ENCODE results near the gene HS1BP3. TPM values are rescaled to one million over a fixed set of nuclear protein-coding genes. Genes with fewer than 3 reads are reported as not detected.
A peak's percentile ranks its signal among the peaks of the same experiment; 100 is the strongest.

The HS1BP3 gene
- total RNA-seq, 2 experiments from 2014 or later: 13.8 to 14.8 TPM

DNA sequence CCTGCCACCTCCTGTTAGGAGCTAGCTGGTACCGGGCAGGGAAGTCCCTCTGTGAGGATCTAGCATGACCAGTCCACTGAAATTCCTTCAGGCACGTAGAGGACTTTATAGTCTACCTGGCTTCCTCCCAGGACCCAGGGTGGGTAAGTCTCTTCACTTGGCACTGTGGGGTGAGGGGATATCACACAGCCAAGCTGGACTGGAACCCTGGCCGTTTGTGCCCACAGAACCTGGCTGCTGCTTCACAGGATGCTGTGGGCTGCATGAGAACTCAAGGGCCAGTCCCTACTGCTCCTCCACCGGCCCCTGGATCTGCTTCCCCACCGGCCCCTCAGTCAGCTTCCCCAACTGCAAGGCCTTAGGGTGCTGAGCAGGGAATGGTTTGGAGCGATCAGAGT is 35.8 kb downstream of the HS1BP3 start:
- DNase-seq (no peak), ATAC-seq (ENCODE audit: low read depth) (no peak)
- Mint-ChIP-seq H3K4me1 (no peaks in the 10 kb centered on the region), H3K27ac (no peak overlapping the region), H3K27me3 (peaks cover 3% of the 10 kb centered on the region), H3K36me3 (no peaks in the 10 kb centered on the region), H3K4me3 (no peak overlapping the region), H3K9me3 (no peaks in the 10 kb centered on the region)
- POLR2A ChIA-PET: no interaction called here

- ATAC-seq (ENCODE audit: low read depth): no peak
- no peaks in the 10 kb centered on the region for H3K36me3 Mint-ChIP-seq
- H3K9me3 Mint-ChIP-seq: no peaks in the 10 kb centered on the region
- no peaks in the 10 kb centered on the region for H3K4me1 Mint-ChIP-seq
- peaks cover 3% of the 10 kb centered on the region for H3K27me3 Mint-ChIP-seq
- H3K27ac Mint-ChIP-seq: no peak overlapping the region
- POLR2A ChIA-PET: no interaction called here
- no peak for DNase-seq
- no peak overlapping the region for H3K4me3 Mint-ChIP-seq
Measured at GRCh38 chr2:20614201-20615067, 36.5 kb downstream of the HS1BP3 start.

DNA sequence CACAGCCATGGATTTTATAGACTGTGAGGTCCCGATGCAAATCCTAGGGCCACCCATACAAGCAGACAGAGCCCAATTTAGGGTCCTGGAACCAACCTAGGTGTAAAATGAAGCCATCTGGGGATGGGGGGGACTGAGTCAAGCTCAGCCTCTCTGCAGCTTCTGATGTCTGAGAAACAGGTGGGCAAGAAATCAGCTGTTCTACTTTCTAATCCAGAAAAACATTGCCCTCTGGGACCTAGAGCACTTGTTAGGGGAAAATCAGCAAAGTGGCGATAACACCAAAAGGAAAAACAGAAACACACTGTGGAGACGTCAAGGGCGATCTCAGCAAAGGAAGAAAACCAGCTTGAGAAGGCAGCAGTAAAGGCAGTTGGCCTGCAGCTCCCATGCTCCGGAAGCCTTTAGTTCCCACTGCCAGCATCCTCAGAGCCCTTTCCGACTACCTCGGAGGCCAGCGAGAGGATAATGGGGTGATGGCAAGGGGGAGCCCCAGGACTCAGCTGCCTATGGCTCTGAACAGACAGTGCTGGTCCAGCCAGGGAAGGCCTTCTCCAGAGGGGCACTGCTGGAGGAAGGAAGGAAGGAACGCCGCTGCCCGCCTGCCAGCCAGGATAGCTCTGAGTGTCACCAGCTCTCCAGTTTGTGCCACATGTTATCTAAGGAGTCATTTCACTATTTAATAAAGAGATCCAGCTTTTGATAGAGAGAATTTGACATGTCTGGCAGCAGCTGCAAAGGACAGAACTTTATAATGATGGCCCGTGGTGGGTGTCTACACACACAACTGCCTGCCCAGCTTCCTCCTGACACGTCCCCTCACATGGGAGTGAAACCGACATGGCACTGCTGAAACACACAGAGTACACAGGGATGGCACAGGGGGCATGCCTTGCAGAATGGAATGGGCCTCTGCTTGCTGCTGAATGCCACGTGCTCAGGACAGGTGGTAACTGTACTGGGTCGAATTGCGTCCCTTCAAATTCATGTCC is 37.7 kb downstream of the HS1BP3 start:
- Mint-ChIP-seq H3K36me3 (no peaks in the 10 kb centered on the region), H3K27ac (no peak overlapping the region), H3K4me1 (no peaks in the 10 kb centered on the region), H3K9me3 (no peaks in the 10 kb centered on the region), H3K4me3 (no peak overlapping the region), H3K27me3 (peaks cover 3% of the 10 kb centered on the region)
- no peak for DNase-seq
- ATAC-seq (ENCODE audit: low read depth): no peak
- POLR2A ChIA-PET: interaction anchor here (0.6 kb wide), 1 partner anchor 141 kb away, joined by 6 read pairs; no protein-coding TSS in a partner anchor

- no peak overlapping the region for H3K27ac Mint-ChIP-seq
- DNase-seq (no peak), ATAC-seq (ENCODE audit: low read depth) (no peak)
- peaks cover 3% of the 10 kb centered on the region for H3K27me3 Mint-ChIP-seq
- no peaks in the 10 kb centered on the region for H3K36me3 Mint-ChIP-seq
- H3K4me3 Mint-ChIP-seq: no peak overlapping the region
- H3K4me1 Mint-ChIP-seq: no peaks in the 10 kb centered on the region
- H3K9me3 Mint-ChIP-seq: no peaks in the 10 kb centered on the region
- POLR2A ChIA-PET: no interaction called here
Measured at GRCh38 chr2:20611844-20612356, 39.0 kb downstream of the HS1BP3 start.

GRCh38 chr2:20611077-20611843 is 39.6 kb downstream of the HS1BP3 start:
- ATAC-seq (ENCODE audit: low read depth): no peak
- Mint-ChIP-seq H3K36me3 (no peaks in the 10 kb centered on the region), H3K4me3 (no peak overlapping the region), H3K4me1 (no peaks in the 10 kb centered on the region), H3K9me3 (no peaks in the 10 kb centered on the region), H3K27me3 (peaks cover 5% of the 10 kb centered on the region), H3K27ac (peak overlapping the region; percentile 42)
- no peak for DNase-seq
- POLR2A ChIA-PET: no interaction called here

DNA sequence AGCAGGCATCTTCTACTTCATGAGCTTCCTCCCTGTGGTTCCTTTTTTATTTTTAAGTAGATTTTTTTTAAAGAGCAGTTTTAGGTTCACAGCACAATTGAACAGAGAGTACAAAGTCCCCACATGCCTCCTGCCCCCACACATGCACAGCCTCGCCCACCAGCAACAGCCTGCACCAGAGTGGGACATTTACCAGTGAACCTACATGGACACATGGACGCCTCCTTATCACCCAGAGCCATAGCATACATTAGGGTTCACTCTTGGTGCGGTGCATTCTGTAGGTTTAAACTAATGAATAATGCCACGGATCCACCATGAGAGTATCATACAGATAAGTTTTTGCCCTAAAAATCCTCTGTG is 40.9 kb downstream of the HS1BP3 start:
- DNase-seq: no peak
- Mint-ChIP-seq H3K4me1 (no peaks in the 10 kb centered on the region), H3K36me3 (no peaks in the 10 kb centered on the region), H3K9me3 (no peaks in the 10 kb centered on the region), H3K27ac (no peak overlapping the region), H3K27me3 (peaks cover 8% of the 10 kb centered on the region), H3K4me3 (no peak overlapping the region)
- ATAC-seq (ENCODE audit: low read depth): no peak
- POLR2A ChIA-PET: no interaction called here

GRCh38 chr2:20609349-20609994 is 41.4 kb downstream of the HS1BP3 start:
- no peak for DNase-seq
- ATAC-seq (ENCODE audit: low read depth): no peak
- no peaks in the 10 kb centered on the region for H3K9me3 Mint-ChIP-seq
- H3K36me3 Mint-ChIP-seq: no peaks in the 10 kb centered on the region
- no peaks in the 10 kb centered on the region for H3K4me1 Mint-ChIP-seq
- no peak overlapping the region for H3K4me3 Mint-ChIP-seq
- POLR2A ChIA-PET: no interaction called here
- no peak overlapping the region for H3K27ac Mint-ChIP-seq
- H3K27me3 Mint-ChIP-seq: peaks cover 8% of the 10 kb centered on the region

DNA sequence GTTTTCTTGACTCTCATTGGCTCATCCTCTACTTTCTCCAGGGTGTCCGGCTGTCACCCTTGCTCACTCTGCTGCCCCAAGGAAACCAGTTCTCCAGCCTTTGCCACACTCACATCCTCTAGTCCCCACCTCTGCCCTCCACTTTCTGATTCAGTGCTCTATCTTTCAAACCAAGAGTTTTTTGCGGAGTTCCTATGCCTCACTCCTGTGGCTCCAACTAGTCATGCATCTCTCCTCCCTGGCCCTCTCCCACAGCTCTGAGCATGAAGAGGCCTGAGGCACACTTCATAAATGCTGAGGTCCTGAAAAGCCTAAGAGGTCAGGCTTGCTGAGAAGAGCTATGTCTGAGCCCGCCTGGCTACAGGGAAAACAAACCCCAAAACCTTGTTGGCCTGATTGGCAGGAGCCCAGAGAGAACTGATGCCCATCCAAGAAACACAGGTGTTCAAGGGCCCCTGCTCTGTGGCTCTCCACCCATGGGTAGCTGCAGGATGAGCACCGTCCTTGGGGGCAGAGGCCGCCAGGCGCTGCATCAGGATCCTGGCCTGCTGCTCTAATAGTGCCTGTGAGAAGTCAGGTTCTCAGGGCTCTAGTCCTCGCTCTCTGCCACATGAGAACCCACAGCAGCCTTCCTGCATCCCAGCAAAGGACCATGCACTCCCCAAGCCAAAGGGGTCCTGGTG is 42.1 kb downstream of the HS1BP3 start:
- POLR2A ChIA-PET: no interaction called here

GRCh38 chr2:20607446-20607845 is 43.5 kb downstream of the HS1BP3 start:
- POLR2A ChIA-PET: no interaction called here

More for the DNA sequence above, 42.1 kb downstream of the HS1BP3 start:
- no peak for ATAC-seq (ENCODE audit: low read depth)
- Mint-ChIP-seq H3K36me3 (no peaks in the 10 kb centered on the region), H3K9me3 (no peaks in the 10 kb centered on the region), H3K4me3 (no peak overlapping the region), H3K27ac (no peak overlapping the region), H3K4me1 (no peaks in the 10 kb centered on the region), H3K27me3 (peaks cover 8% of the 10 kb centered on the region)
- DNase-seq: no peak

GRCh38 chr2:20606198-20606597 is 44.7 kb downstream of the HS1BP3 start:
- no peak for ATAC-seq (ENCODE audit: low read depth)
- Mint-ChIP-seq H3K27ac (no peak overlapping the region), H3K4me3 (no peak overlapping the region), H3K36me3 (no peaks in the 10 kb centered on the region), H3K27me3 (peaks cover 7% of the 10 kb centered on the region), H3K9me3 (no peaks in the 10 kb centered on the region), H3K4me1 (no peaks in the 10 kb centered on the region)
- no peak for DNase-seq
- POLR2A ChIA-PET: no interaction called here

More at GRCh38 chr2:20607446-20607845, 43.5 kb downstream of the HS1BP3 start:
- DNase-seq (no peak), ATAC-seq (ENCODE audit: low read depth) (no peak)
- Mint-ChIP-seq H3K9me3 (no peaks in the 10 kb centered on the region), H3K4me3 (no peak overlapping the region), H3K27me3 (peaks cover 8% of the 10 kb centered on the region), H3K27ac (no peak overlapping the region), H3K4me1 (no peaks in the 10 kb centered on the region), H3K36me3 (no peaks in the 10 kb centered on the region)

GRCh38 chr2:20604951-20605381 is 45.9 kb downstream of the HS1BP3 start:
- no peak for DNase-seq
- H3K36me3 Mint-ChIP-seq: no peaks in the 10 kb centered on the region
- no peak overlapping the region for H3K27ac Mint-ChIP-seq
- POLR2A ChIA-PET: no interaction called here
- H3K9me3 Mint-ChIP-seq: no peaks in the 10 kb centered on the region
- ATAC-seq (ENCODE audit: low read depth): no peak
- no peaks in the 10 kb centered on the region for H3K4me1 Mint-ChIP-seq
- no peak overlapping the region for H3K4me3 Mint-ChIP-seq
- H3K27me3 Mint-ChIP-seq: peaks cover 7% of the 10 kb centered on the region

GRCh38 chr2:20604401-20604911 is 46.4 kb downstream of the HS1BP3 start:
- Mint-ChIP-seq H3K4me1 (no peaks in the 10 kb centered on the region), H3K36me3 (no peaks in the 10 kb centered on the region), H3K4me3 (no peak overlapping the region), H3K27ac (no peak overlapping the region), H3K27me3 (peaks cover 7% of the 10 kb centered on the region), H3K9me3 (no peaks in the 10 kb centered on the region)
- ATAC-seq (ENCODE audit: low read depth): no peak
- POLR2A ChIA-PET: no interaction called here
- DNase-seq: no peak
